H1 (cell line): ENCODE data around the gene PLSCR5. TPM values are rescaled to one million over a fixed set of nuclear protein-coding genes. Genes with fewer than 3 reads are reported as not detected.

Experiments
- CTCF ChIA-PET: fragments of 300-600 bp; sonication (Branson Sonifier 250); formaldehyde crosslinking; loops from one replicate; lab custom pipeline; 2021; ENCODE audit not compliant: partially characterized antibody; lab: Charles Lee
- POLR2A ChIA-PET: fragments of 300-600 bp; sonication (Branson Sonifier 250); formaldehyde crosslinking; loops from one replicate; lab custom pipeline; 2021; ENCODE audit warnings: inconsistent platforms; ENCODE audit not compliant: partially characterized antibody; lab: Charles Lee
- DNase-seq, 2 experiments: peaks; one replicate each; pipeline versions ENCODE4 v3.0.0 to v3.0.0-alpha.2; 2010 to 2022; ENCODE audit warnings: low spot score in 2 of 2, low read depth in 1 of 2, mixed read lengths in 1 of 2
- FAIRE-seq: peaks from 2 replicates; lab custom pipeline; 2011; peaks lifted over from hg19 to GRCh38; lab: Jason Lieb, UNC
- H2AFZ ChIP-seq: 2 replicates; pipeline ENCODE4 v1.8.1; 2012; ENCODE audit warnings: low read length, inconsistent platforms
- H2AK5ac ChIP-seq: 2 replicates; pipeline ENCODE4 v1.6.1; 2013; ENCODE audit warnings: low read depth, low read length
- H2BK120ac ChIP-seq: replicated peaks from 2 replicates; pipeline ENCODE3; 2013; ENCODE audit warnings: low read depth, low read length, inconsistent platforms
- H2BK12ac ChIP-seq: 2 replicates; pipeline ENCODE4 v1.6.1; 2013; ENCODE audit warnings: low read depth, low read length
- H2BK15ac ChIP-seq: 2 replicates; pipeline ENCODE4 v1.6.1; 2013; ENCODE audit warnings: low read length
- H2BK20ac ChIP-seq: 2 replicates; pipeline ENCODE4 v1.6.1; 2013; ENCODE audit warnings: low read length
- H2BK5ac ChIP-seq: 2 replicates; pipeline ENCODE4 v1.6.1; 2013; ENCODE audit warnings: low read depth, low read length
- H3K14ac ChIP-seq: 2 replicates; pipeline ENCODE4 v1.6.1; 2013; ENCODE audit warnings: inconsistent platforms; ENCODE audit not compliant: insufficient read length
- H3K18ac ChIP-seq: 2 replicates; pipeline ENCODE4 v1.6.1; 2013; ENCODE audit warnings: low read length; ENCODE audit errors: extremely low read depth
- H3K23ac ChIP-seq: 2 replicates; pipeline ENCODE4 v1.6.1; 2013; ENCODE audit warnings: inconsistent platforms; ENCODE audit not compliant: insufficient read length
- H3K23me2 ChIP-seq: 2 replicates; pipeline ENCODE4 v1.6.1; 2013; ENCODE audit warnings: low read depth, low read length
- H3K27ac ChIP-seq: 2 replicates; pipeline ENCODE4 v1.6.1; 2011; ENCODE audit warnings: low read depth, low read length, inconsistent platforms
- H3K27me3 ChIP-seq, 4 experiments: replicated peaks in 1 of 4; 1 replicate in 1 of 4; 2 replicates in 3 of 4; pipeline versions ENCODE4 v1.6.1 to v1.8.1; 2011 to 2013; ENCODE audit warnings: low read length in 3 of 4, mild to moderate bottlenecking in 3 of 4, inconsistent platforms in 2 of 4, mixed read lengths in 2 of 4, moderate library complexity in 1 of 4; ENCODE audit not compliant: control insufficient read depth in 3 of 4, insufficient read depth in 3 of 4; ENCODE audit errors: extremely low read depth in 1 of 4
- H3K36me3 ChIP-seq, 4 experiments: 2 replicates each; pipeline versions ENCODE4 v1.6.1 to v1.8.1; 2011 to 2013; ENCODE audit warnings: mild to moderate bottlenecking in 4 of 4, low read length in 3 of 4, moderate library complexity in 2 of 4, control low read depth in 1 of 4, inconsistent platforms in 1 of 4; ENCODE audit not compliant: insufficient read depth in 4 of 4, control insufficient read depth in 2 of 4
- H3K4ac ChIP-seq: replicated peaks from 2 replicates; pipeline ENCODE3; 2013; ENCODE audit warnings: low read length, low read depth, mixed read lengths, inconsistent platforms; ENCODE audit not compliant: insufficient read length
- H3K4me1 ChIP-seq, 4 experiments: replicated peaks in 1 of 4; 1 replicate in 1 of 4; 2 replicates in 3 of 4; pipeline versions ENCODE4 v1.6.1 to v1.8.1; 2011 to 2013; ENCODE audit warnings: low read length in 3 of 4, inconsistent platforms in 2 of 4, mixed read lengths in 1 of 4; ENCODE audit not compliant: insufficient read depth in 4 of 4, control insufficient read depth in 3 of 4
- H3K4me2 ChIP-seq, 2 experiments: 2 replicates each; pipeline versions ENCODE4 v1.6.1 to v1.8.1; 2011 to 2013; ENCODE audit warnings: low read depth in 2 of 2, low read length in 2 of 2, control low read depth in 1 of 2, inconsistent platforms in 1 of 2, mild to moderate bottlenecking in 1 of 2; ENCODE audit not compliant: insufficient read depth in 1 of 2
- H3K4me3 ChIP-seq, 4 experiments: fragments of 200-600, 300-600 bp in 1 of 4; sonication (generic), shearing (Covaris generic), sonication (Bioruptor Twin) in 1 of 4; 2 replicates each; pipeline versions ENCODE4 v1.5.1 to v1.8.1; 2011 to 2016; ENCODE audit warnings: low read length in 4 of 4, low read depth in 3 of 4, control low read depth in 2 of 4, inconsistent platforms in 2 of 4, mild to moderate bottlenecking in 2 of 4, mixed read lengths in 1 of 4, moderate library complexity in 1 of 4; ENCODE audit not compliant: insufficient read depth in 2 of 4; ENCODE audit errors: extremely low read depth in 1 of 4
- H3K56ac ChIP-seq: replicated peaks from 2 replicates; pipeline ENCODE3; 2013; ENCODE audit warnings: low read depth, mild to moderate bottlenecking, mixed read lengths, low read length, inconsistent platforms; ENCODE audit not compliant: insufficient read length
- H3K79me1 ChIP-seq: 2 replicates; pipeline ENCODE4 v1.6.1; 2013; ENCODE audit warnings: low read depth, low read length, control low read depth
- H3K79me2 ChIP-seq, 2 experiments: 2 replicates each; pipeline versions ENCODE4 v1.6.1 to v1.8.1; 2012 to 2013; ENCODE audit warnings: low read length in 2 of 2, mild to moderate bottlenecking in 2 of 2, inconsistent platforms in 1 of 2; ENCODE audit not compliant: insufficient read depth in 2 of 2, control insufficient read depth in 1 of 2
- H3K9ac ChIP-seq, 4 experiments: replicated peaks in 1 of 4; 1 replicate in 1 of 4; 2 replicates in 3 of 4; pipeline versions ENCODE4 v1.6.1 to v1.8.1; 2011 to 2013; ENCODE audit warnings: low read depth in 3 of 4, low read length in 3 of 4, control low read depth in 2 of 4, mild to moderate bottlenecking in 2 of 4, moderate library complexity in 2 of 4, inconsistent platforms in 1 of 4; ENCODE audit errors: extremely low read depth in 1 of 4
- H3K9me3 ChIP-seq, 2 experiments: 2 replicates each; pipeline versions ENCODE4 v1.6.1 to v1.8.1; 2012 to 2013; ENCODE audit warnings: mild to moderate bottlenecking in 2 of 2, moderate library complexity in 2 of 2, control low read depth in 1 of 2, inconsistent platforms in 1 of 2, low read depth in 1 of 2, low read length in 1 of 2, mixed read lengths in 1 of 2; ENCODE audit not compliant: insufficient read depth in 2 of 2
- H4K20me1 ChIP-seq, 2 experiments: replicated peaks in 1 of 2; 2 replicates each; pipeline versions ENCODE3 to v1.8.1; 2011 to 2013; ENCODE audit warnings: inconsistent platforms in 2 of 2, low read length in 2 of 2, mild to moderate bottlenecking in 1 of 2; ENCODE audit not compliant: insufficient read depth in 2 of 2, control insufficient read depth in 1 of 2
- H4K5ac ChIP-seq: 2 replicates; pipeline ENCODE4 v1.6.1; 2013; ENCODE audit warnings: low read length, low read depth, mixed read lengths, inconsistent platforms; ENCODE audit not compliant: insufficient read length
- H4K8ac ChIP-seq: 2 replicates; pipeline ENCODE4 v1.8.0; 2013; ENCODE audit warnings: mild to moderate bottlenecking, moderate library complexity, low read length, inconsistent platforms; ENCODE audit not compliant: insufficient read depth; ENCODE audit errors: extremely low read depth
- H4K91ac ChIP-seq: replicated peaks from 2 replicates; pipeline ENCODE3; 2013; ENCODE audit warnings: low read length, mixed read lengths, inconsistent platforms; ENCODE audit not compliant: insufficient read length
- BACH1 ChIP-seq: IDR thresholded peaks from 2 replicates; pipeline ENCODE4 v1.6.1; 2012; ENCODE audit warnings: low read length, improper control_type of control experiment
- CBX5 ChIP-seq: fragments of 300-800, 300-1000 bp; sonication (generic); IDR thresholded peaks from 2 replicates; pipeline ENCODE4 v1.7.1; 2016; ENCODE audit warnings: antibody characterized with exemption, low read length, low read depth
- CBX8 ChIP-seq: fragments of 300-800, 300-1000 bp; sonication (generic); IDR thresholded peaks from 2 replicates; pipeline ENCODE4 v1.7.1; 2016; ENCODE audit warnings: low read depth, low read length, borderline replicate concordance
- CREB1 ChIP-seq: IDR thresholded peaks from 2 replicates; pipeline ENCODE4 v1.6.1; 2012; ENCODE audit warnings: inconsistent platforms
- GTF2F1 ChIP-seq: IDR thresholded peaks from 2 replicates; pipeline ENCODE4 v1.6.1; 2012; ENCODE audit warnings: low read depth, low read length, improper control_type of control experiment, borderline replicate concordance
- KDM5A ChIP-seq: fragments of 200-600 bp; IDR thresholded peaks from 2 replicates; pipeline ENCODE4 v1.7.1; 2012; ENCODE audit warnings: mild to moderate bottlenecking, low read length, inconsistent platforms, mixed read lengths
- POLR2A ChIP-seq, 2 experiments: IDR thresholded peaks; 1 replicate in 1 of 2; 2 replicates in 1 of 2; pipeline ENCODE4 v1.6.1; 2011; ENCODE audit warnings: low read depth in 2 of 2, low read length in 2 of 2, mild to moderate bottlenecking in 2 of 2; ENCODE audit errors: control extremely low read depth in 1 of 2
- RFX5 ChIP-seq: IDR thresholded peaks from 2 replicates; pipeline ENCODE4 v1.6.1; 2011; ENCODE audit warnings: low read depth, low read length, improper control_type of control experiment, borderline replicate concordance
- SIN3A ChIP-seq, 2 experiments: IDR thresholded peaks in 1 of 2; conservative IDR thresholded peaks in 1 of 2; 2 replicates each; pipeline ENCODE4 v1.6.1; 2011 to 2012; ENCODE audit warnings: low read length in 2 of 2, improper control_type of control experiment in 1 of 2, low read depth in 1 of 2, mild to moderate bottlenecking in 1 of 2
- SP1 ChIP-seq: IDR thresholded peaks from 2 replicates; pipeline ENCODE4 v1.6.1; 2011; ENCODE audit warnings: low read depth, low read length
- SRF ChIP-seq: IDR thresholded peaks from 2 replicates; pipeline ENCODE4 v1.6.1; 2011; ENCODE audit warnings: mild to moderate bottlenecking, low read depth, low read length, moderate library complexity
- ZNF274 ChIP-seq: IDR thresholded peaks from 2 replicates; pipeline ENCODE4 v1.7.0; 2012; ENCODE audit warnings: low read length, borderline replicate concordance; ENCODE audit errors: extremely low read depth
- WGBS, 2 experiments: shearing (Covaris generic) in 1 of 2; methylation state at CpG; one replicate each; pipeline versions ENCODE4 v1.1.6 to v1.1.7; 2013 to 2015; ENCODE audit warnings: low lambda C conversion rate in 2 of 2, mixed read lengths in 2 of 2, inconsistent platforms in 1 of 2, low coverage in 1 of 2, missing lambda C conversion rate in 1 of 2; ENCODE audit not compliant: insufficient replicate concordance in 2 of 2, insufficient coverage in 1 of 2, insufficient read length in 1 of 2; ENCODE audit errors: extremely low coverage in 1 of 2, missing lambda C conversion rate in 1 of 2; 5-methylcytosine and 5-hydroxymethylcytosine counted together
- polyA plus RNA-seq, 7 experiments: library from polyadenylated mRNA; depleted of rRNA in 3 of 7; stranded (reverse) in 5 of 7; unstranded in 2 of 7; fragments of >200 nt in 5 of 7; fragments of 200-250 nt in 2 of 7; gene quantifications; 1 replicate in 5 of 7; 2 replicates in 1 of 7; 4 replicates in 1 of 7; pipeline versions ENCODE4 v1.2.1 to v1.2.3, GENCODE V29; 2011 to 2013; ENCODE audit warnings: missing spikeins in 2 of 7, mixed read lengths in 2 of 7
- total RNA-seq: library from RNA; stranded (reverse); fragmentation: NEBNext Ultra II Directional; extraction: Animal tissue kit (Norgen Biotek cat#: 25700); gene quantifications from 2 replicates; pipeline ENCODE4 v1.2.1, GENCODE V29; 2021
- TF ChIP-seq, protein P1 (sequence below): IDR thresholded peaks from 2 replicates; pipeline ENCODE4 v1.6.1; 2011; ENCODE audit warnings: low read depth, mild to moderate bottlenecking, low read length; ENCODE audit not compliant: insufficient read depth

PLSCR5 gene
- total and polyA plus RNA-seq, 2 of the 8 experiments (the other 6 are each of a cell fraction or from before 2014, with no cell fraction given) = not detected

DNA sequence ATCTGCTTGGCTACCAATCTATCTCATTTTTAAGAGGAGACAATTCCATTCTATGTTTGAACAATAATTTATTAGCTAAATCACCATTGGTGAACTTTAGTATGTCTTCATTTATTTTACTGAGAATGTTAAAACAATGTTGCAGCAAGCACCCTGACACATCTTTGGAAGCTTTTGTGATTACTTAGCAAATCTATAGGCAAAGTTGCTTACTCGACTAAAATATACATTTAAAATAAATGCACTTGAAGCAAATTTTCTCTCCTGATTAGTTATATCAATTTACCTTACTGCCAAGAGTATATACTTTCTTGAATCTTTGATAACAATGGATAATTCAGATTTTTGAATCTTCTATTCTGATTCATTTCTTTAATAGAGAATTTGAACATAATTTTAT is 31.0 kb downstream of the PLSCR5 start:
- Histone ChIP-seq H3K4ac (no peak overlapping the region), H3K27me3 (peaks cover 0 to 1% (median 0%) of the 10 kb centered on the region in 4 experiments; a peak in 1 of 7 replicates), H3K23ac (no peak overlapping the region), H3K9ac (no peak overlapping the region), H3K4me3 (no peak overlapping the region), H2BK120ac (no peak overlapping the region), H3K56ac (no peak overlapping the region), H3K4me1 (peaks cover 0 to 2% (median 0%) of the 10 kb centered on the region in 4 experiments; a peak in 1 of 7 replicates), H3K14ac (no peak overlapping the region), H3K9me3 (no peaks in the 10 kb centered on the region), H2BK12ac (no peak overlapping the region), H2BK20ac (no peak overlapping the region), H3K27ac (no peak overlapping the region), H4K20me1 (no peaks in the 10 kb centered on the region), H3K18ac (no peak overlapping the region), H3K36me3 (no peaks in the 10 kb centered on the region), H3K79me2 (no peaks in the 10 kb centered on the region), H4K5ac (no peak overlapping the region), H4K91ac (no peak overlapping the region), H4K8ac (no peak overlapping the region), H2BK5ac (no peak overlapping the region), H2AK5ac (no peak overlapping the region), H3K4me2 (no peak overlapping the region), H2AFZ (no peak overlapping the region), H3K23me2 (no peaks in the 10 kb centered on the region), H2BK15ac (no peak overlapping the region), H3K79me1 (no peaks in the 10 kb centered on the region)
- POLR2A ChIA-PET = no interaction called here
- CTCF ChIA-PET = interaction anchor here (2.7 kb wide), 1 partner anchor 385 kb away, joined by 16 read pairs; no protein-coding TSS in a partner anchor
- WGBS, 2 experiments = 90% methylated on average over 1 of the region's 1 CpG; no CpG with 5 or more reads in 1 of the 2 experiments
- FAIRE-seq = no peak
- DNase-seq = no peak
- no peak for TF ChIP-seq SP1
- TF ChIP-seq ZNF274 = no peak
- no peak for TF ChIP-seq SIN3A (conservative IDR thresholded peaks at IDR 0.05 in 1 of 2, IDR thresholded peaks at IDR 0.05 in 1 of 2; ENCODE audit: low read depth in 1 of 2, low read length in 2 of 2)
- no peak for TF ChIP-seq POLR2A (IDR thresholded peaks at IDR 0.05; ENCODE audit: control extremely low read depth in 1 of 2, low read depth in 2 of 2, low read length in 2 of 2)
- TF ChIP-seq KDM5A = no peak
- TF ChIP-seq BACH1 = no peak
- no peak for TF ChIP-seq CBX8
- no peak for TF ChIP-seq RFX5
- no peak for TF ChIP-seq SRF
- TF ChIP-seq CREB1 = no peak
- no peak for TF ChIP-seq GTF2F1
- TF ChIP-seq CBX5 = no peak
- TF ChIP-seq, protein P1, sequence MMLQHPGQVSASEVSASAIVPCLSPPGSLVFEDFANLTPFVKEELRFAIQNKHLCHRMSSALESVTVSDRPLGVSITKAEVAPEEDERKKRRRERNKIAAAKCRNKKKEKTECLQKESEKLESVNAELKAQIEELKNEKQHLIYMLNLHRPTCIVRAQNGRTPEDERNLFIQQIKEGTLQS = no peak
